ENCODE results near the gene GOLGA8N.
"Not testable (repeated sequence)": the region's sequence is repeated elsewhere in the genome, so short reads cannot be mapped to it uniquely, and the experiment has no call there.

Gene GOLGA8N

DNA sequence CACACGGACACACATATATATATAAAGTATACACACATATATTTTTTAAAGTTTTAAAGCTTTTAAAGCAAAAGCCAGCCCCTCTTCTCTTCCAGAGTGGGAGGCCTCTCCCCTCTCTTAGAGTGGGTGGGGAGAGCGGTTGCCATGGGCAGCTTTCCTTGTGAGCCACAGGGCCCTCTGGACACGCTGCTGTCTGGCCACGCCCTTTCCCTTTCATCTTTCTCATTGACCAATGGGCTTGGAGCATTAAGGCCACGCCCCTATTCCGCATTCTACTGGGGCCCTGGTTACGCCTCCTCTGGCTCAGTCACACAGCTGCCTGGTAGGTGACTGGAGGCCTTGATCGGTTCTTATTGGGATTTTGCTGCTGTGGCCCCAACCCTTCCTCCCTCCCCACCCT is at the start of gene GOLGA8N:
Gene GOLGA8N, plus strand, starts transcription at position 306 of the 400 bp plus-strand sequence.
- intact Hi-C loops (cut with DNase I); DNase-seq: not testable (repeated sequence)

DNA sequence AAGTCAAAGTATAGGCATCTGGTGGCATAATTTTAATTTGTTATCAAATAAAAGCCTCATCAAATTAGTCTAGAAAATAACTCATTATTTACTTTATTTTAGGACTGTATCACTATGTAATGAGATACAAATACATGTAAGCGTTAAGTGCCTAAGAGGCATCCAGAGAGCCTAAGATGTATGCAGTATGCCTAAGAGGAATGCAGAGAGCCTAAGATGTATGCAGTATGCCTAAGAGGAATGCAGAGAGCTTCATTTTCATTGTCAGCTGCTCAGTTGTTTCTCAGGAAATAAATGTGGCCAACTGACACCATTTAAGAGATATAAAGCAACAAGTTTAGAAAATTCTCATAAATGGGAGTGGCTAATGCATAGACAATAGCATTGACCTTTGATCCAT is 49.8 kb upstream of the GOLGA8N start:
- DNase-seq; intact Hi-C loops (cut with DNase I): not testable (repeated sequence)

DNA sequence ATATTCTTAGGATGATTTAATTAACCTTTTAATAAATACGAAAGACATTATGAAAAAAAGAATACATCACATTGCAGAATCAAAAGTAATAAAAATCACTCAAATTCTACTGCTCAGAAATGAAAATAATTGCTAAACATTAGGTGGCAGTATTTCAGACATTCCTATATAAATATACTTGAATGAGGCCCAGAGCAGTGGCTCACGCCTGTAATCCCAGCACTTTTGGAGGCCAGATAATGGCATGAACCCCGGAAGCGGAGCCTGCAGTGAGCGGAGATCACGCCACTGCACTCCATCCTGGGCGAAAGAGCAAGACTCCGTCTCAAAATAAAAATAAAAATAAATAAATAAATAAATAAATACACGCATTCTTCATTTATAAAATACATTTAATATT is 48.1 kb upstream of the GOLGA8N start:
- DNase-seq; intact Hi-C loops (cut with DNase I): not testable (repeated sequence)

DNA sequence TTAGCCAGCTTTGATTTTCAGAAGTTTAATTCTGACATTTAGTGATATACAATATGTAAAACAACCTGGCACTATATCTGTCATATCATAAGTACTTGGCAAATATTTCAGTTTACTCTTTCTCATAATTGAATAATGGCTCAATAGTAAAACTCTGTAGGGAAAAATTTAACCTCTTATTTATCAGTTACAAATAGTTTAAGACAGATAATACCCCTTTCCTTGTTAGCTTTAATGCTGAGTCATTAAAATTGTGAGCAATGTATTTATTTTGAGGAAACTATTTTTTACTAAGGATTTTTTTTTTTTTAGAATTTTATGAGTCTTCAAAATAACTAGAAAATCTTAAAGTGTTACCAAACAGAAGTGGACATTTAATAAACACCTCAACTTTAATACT is 38.7 kb upstream of the GOLGA8N start:
- intact Hi-C loops (cut with DNase I); DNase-seq: not testable (repeated sequence)

DNA sequence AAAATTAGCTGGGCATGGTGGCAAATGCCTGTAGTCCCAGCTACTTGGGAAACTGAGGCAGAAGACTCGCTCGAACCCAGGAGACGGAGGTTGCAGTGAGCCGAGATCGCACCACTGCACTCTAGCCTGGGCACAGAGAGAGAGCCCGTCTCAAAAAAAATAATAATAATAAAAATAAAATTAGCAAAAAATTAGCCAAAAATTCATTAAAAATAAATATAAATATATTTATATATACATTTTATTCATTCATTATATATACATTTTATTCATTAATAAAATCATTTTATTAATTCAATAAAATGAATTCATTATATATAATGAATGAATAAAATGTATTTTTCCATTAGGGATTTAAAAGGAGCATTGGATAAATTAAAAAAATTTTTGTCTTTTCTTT is 31.1 kb upstream of the GOLGA8N start:
- intact Hi-C loops (cut with DNase I); DNase-seq: not testable (repeated sequence)

DNA sequence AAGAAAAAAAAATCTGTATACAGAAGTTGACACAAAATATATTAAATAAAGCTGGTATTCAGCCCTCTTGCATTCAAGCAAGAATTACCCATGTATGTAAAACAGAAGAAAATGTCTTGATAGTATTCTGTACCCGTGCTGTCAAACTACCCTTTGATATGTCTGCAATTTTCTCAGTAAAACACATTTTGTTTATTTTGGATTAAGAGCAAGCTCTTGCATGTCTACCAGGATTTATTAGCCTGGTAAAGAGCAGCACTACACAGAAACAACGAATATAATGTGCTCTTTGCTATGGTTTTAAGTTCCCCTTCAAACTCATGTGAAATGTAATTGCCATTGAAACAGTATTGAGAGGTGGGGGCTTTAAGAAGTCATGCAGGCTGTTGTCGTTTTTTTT is 24.3 kb upstream of the GOLGA8N start:
- DNase-seq; intact Hi-C loops (cut with DNase I): not testable (repeated sequence)

DNA sequence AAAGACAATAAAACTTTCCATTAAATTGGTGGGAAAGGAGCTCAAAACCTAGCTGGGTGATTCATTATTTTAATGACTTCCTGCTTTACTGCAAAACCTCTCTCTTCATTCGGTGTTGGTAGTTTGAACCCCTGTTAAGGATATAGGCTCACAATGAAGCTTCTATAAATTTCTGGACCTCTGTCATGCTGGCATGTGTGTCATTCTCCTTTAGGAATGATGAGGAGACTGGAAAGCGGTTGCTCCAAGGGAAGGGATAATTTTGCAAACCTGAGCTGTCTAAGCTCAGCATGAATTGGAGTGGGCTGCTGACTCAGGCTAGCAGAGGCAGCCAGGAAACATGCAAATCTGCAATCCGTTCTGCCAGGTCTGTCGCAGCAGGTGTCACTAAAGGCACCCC is 14.8 kb upstream of the GOLGA8N start:
- DNase-seq = peak in 10 of 42 donors; percentile 2 to 35 (median 9)
- intact Hi-C loops (cut with DNase I) = not testable (repeated sequence)

DNA sequence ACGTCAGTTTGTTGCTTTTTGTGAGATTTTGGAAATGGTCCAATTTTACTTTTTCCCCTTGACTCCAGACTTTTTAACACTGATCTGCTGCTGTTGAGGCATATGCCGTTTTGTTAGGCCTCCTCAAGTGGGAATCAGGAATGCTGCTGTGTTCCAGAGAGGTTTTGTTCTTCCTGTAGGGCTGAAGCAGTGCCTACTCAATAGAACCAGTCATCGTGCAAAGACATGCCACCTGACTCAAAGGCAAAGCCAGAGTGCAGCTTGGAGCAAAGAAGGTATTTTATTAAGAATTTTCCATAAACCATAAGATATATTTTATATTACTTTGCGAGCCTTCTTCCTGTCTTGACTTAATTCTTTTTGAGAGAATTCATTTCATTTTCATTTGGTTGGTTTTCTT is 7.4 kb upstream of the GOLGA8N start:
- DNase-seq; intact Hi-C loops (cut with DNase I): not testable (repeated sequence)

DNA sequence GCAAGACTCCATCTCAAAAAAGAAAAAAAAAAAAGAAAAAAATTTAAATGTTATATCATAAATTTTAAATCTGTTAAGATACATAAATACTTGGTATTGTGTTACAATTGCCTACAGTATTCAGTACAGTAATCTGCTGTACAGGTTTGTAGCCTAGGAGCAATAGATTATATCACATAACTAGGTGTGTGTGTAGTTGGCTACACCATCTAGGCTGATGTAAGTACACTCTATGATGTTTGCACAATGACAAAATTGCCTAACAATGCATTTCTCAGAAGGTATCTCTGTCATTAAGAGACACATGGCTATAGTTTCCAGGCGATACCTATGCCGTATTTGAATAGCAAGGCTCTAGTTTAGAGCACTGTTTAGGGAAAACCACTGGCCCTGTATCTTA is 16.3 kb downstream of the GOLGA8N start:
- DNase-seq; intact Hi-C loops (cut with DNase I): not testable (repeated sequence)

DNA sequence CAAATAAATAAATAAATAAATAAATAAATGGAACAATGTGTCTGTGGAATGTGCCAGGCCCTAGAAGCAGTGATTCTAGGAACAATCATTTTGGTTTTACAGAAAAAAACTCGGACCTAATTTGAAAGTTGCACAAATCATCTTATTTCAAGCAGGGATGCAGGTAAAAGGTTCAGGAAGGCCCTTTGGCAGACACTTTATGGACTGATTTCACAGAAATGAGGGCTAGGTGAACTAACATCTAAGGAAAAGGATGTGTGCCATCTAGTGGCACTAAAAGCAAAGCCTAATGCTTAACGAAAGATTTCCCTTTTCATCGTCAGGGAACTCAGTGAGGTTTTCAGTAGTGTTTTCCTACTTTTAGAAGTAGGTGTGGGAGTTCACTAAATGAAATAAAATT is 17.5 kb downstream of the GOLGA8N start:
- intact Hi-C loops (cut with DNase I) = not testable (repeated sequence)
- DNase-seq = peak in 1 of 42 donors; percentile 4

DNA sequence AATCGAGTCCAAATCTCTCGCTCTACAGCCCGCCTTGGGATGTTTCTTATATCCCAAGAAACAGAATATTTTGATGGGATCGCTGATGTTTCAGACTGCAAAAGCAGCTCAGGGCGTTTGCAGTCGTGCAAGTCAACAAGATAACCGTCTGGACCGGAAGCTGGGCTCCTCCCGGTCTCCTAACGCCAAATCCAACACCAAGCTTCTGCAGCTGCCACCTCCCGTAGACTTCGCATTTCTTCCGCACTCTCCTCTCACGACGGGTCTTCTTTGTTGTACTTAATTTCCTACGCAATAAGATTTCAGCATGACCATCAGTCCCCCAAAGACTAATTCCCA is 21.4 kb downstream of the GOLGA8N start:
- intact Hi-C loops (cut with DNase I) = not testable (repeated sequence)
- DNase-seq = peak in 11 of 42 donors; percentile 10 to 72 (median 44)

DNA sequence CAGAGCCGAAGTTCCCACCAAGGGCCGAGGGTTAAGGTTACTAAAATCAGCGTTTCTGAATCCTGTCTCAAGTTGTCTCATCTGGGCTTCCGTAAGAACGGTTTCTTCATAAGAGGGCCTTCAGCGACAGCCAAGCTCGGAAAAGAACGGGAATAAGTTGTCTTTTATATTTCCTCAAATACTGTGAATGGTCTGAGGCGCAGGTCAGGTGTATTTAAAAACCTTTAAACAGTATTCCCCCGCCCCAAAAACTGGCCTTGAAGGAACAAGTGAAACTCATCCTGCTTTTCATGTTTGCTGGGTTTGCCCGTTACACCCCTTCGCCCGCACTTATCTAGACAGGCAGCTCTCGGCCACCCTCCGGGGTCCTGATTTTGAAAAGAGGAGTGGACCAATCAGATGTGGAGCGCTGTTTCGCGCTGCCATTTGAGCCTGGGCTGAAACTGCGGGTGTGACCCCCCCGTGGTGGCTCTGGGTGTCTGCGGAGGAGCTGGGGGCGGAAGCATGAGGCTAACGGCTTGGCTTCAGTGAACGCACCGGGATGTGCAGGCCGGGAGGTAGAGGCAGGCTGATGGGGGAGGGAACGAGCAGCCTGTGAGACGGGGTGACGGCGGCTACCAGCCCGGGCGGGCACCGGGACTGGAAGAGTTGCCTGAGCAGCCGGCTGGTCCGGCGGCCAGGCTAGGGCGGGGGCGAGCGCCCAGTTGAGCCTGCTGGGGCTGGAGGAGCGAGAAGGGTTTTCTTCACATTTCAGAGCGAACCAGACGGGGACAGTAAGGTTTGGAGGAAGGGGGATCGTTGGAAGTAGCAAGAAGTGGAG is 22.0 kb downstream of the GOLGA8N start, which contains the start of gene ARHGAP11A:
Gene ARHGAP11A, plus strand, starts transcription at position 454 of the 820 bp plus-strand sequence. CDS start 708 bp downstream, outside the sequence.
- intact Hi-C loops (cut with DNase I) = not testable (repeated sequence)
- peak; percentile 61 to 91 (median 78) for DNase-seq

DNA sequence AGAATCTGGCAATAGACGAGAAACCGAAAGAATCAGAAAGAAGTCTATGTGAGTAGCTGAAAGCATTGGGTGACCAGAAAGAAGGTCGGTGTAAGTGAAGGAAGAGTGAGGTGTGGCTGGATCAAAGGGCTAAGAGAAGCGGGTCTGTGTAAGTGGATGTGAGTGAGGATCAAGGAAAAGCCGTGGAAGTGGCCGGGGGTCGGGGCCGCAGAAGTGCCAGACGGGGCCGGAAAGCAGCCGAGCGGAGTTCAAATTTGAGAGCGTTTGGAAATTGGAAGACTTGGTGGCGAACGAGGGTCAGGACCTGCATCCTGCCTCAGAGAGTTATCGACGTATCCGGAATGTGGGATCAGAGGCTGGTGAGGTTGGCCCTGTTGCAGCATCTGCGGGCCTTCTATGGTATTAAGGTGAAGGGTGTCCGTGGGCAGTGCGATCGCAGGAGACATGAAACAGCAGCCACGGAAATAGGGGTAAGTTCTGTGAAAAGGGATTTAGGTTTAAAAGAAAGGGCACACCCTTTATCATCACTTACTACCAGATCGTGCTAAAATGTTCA is 22.7 kb downstream of the GOLGA8N start:
- DNase-seq; intact Hi-C loops (cut with DNase I): not testable (repeated sequence)

DNA sequence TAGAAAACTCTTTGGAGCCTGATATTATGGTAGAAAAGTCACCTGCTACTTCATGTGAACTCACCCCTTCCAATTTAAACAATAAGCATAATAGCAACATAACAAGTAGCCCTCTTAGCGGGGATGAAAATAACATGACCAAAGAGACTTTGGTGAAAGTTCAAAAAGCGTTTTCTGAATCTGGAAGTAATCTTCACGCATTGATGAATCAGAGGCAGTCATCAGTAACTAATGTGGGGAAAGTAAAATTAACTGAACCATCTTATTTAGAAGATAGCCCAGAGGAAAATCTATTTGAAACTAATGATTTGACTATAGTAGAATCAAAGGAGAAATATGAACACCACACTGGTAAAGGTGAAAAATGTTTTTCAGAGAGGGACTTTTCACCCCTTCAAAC is 43.2 kb downstream of the GOLGA8N start:
- intact Hi-C loops (cut with DNase I) = no loop called here
- DNase-seq = no peak

DNA sequence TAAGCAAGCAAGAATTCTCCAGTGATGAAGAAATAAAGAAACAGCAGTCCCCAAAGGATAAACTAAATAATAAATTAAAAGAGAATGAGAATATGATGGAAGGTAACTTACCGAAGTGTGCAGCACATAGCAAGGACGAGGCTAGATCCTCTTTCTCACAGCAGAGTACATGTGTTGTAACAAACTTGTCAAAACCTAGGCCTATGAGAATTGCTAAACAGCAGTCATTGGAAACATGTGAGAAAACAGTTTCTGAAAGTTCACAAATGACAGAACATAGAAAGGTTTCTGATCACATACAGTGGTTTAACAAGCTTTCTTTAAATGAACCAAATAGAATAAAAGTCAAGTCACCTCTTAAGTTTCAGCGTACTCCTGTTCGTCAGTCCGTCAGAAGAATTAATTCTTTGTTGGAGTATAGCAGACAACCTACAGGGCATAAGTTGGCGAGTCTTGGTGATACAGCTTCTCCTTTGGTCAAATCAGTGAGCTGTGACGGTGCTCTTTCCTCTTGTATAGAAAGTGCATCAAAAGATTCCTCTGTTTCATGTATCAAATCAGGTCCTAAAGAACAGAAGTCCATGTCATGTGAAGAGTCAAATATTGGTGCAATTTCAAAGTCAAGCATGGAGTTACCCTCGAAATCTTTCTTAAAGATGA is 43.8 kb downstream of the GOLGA8N start:
- intact Hi-C loops (cut with DNase I) = no loop called here
- no peak for DNase-seq

DNA sequence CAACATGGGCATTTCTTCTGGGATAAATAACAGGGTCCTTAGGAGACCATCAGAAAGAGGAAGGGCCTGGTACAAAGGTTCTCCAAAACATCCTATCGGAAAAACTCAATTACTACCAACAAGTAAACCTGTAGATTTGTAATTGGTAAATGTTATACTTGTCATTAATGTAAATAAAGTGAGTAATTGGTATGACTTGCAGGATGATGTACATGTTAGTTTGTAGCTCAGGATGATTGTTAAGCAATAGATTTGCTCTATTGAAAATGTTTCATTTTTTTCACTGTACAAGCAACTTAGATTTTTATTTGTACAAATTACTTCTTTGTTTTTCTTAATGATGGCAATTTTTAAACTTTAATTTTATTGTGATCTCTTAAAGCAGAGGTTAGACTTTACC is 44.4 kb downstream of the GOLGA8N start:
- DNase-seq = no peak
- intact Hi-C loops (cut with DNase I) = no loop called here

DNA sequence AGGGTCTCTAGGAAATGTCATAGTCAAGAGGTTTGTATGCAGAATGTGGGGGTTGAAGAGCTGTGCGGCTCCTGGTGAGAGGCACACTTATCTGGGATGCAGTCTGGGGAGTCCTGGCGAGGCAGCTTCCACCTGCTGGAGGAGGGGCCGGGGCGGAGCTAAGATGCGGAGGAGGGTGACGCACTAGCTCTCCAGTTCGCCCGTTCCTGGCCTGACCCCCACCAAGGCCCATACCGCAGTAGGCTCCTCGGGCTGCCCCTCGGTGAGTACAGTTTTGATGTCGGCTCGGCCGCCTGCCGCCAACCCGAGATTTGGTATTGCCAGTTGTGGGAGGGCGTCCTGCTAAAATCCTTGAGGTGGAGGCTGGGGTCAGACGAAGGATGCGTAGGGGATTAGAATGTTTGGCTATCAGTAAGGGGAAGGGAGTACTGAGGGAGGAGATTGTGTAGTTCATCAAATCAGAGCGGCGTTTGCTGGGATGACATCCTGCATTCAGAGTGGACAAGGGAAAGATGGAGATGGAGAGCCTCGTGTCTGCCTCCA is 48.3 kb downstream of the GOLGA8N start, which contains the start of gene SCG5:
Gene SCG5, plus strand, starts transcription at position 194 of the 543 bp plus-strand sequence. CDS start 1,883 bp downstream, outside the sequence.
- DNase-seq = peak; percentile 66 to 94 (median 83)
- intact Hi-C loops (cut with DNase I) = no loop called here

DNA sequence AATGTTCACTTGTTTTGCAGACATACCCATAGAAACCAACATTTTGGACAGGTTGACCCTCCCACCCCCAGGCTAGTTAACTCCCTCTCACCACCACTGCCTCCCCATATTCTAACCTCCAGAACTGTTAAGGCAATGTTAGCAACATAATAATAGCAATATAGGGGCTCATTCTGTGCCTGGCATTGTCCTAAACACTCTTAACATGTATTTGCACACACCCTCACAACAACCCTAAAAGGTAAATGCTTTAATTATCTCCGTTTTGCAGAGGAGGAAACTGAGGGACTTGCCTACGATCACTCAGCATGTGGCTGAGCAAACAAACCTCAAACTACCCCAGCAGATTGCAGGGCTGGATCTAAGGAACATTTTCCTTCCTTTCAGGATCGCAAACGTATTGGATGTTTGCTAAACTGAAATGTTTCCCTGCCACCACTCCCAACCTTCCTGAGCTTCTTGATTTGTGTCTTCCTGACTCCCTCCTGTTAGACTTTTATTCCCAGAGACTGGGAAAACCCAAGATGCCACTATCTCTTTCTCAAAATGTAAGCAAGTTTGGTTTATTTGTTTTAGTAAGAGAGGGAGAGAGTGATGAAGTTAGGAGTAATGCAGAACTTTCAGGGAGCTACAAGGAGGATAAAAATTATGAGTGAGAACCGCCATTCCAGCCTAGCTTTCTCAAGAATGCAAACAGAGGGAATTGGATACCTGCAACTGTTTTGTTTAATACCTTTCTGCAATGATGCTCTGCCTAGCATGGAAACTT is 49.6 kb downstream of the GOLGA8N start:
- intact Hi-C loops (cut with DNase I) = no loop called here
- DNase-seq = no peak

DNA sequence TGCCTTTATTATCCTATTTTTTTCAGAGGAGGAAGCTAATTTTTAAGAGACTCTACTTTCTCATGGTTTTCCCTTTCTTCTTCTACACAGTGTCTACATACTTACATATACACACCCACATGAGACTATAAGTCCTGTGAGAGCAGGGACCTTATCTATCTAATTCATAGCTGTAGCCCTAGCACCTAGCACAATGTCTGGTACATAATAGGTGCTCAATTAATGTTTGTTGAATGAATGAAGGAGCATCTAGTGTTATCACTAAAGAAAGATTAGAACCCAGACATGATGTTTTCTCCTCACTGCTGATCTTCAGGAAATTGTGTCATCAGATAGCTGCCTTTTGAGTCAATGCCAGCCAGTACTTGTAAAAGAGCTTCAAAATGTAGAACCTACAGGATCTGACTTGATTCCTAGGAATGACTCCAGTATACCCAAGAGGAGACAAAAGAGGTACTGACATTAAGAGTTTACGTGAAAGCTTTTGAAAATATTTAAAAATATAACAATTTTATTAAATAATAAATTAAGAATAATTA is 50.7 kb downstream of the GOLGA8N start:
- intact Hi-C loops (cut with DNase I) = no loop called here
- DNase-seq = no peak

Data from head of caudate nucleus (tissue), 42 donors.